Choroid plexus epithelial cell (primary cell): Measurements from ENCODE around the gene CMTM8.

Experiments
- DNase-seq: peaks from one replicate; pipeline ENCODE4 v3.0.0-alpha.2; 2010; ENCODE audit warnings: low read depth
- H3K4me3 ChIP-seq: 2 replicates; pipeline ENCODE4 v1.5.1; 2011; ENCODE audit warnings: low read depth, mild to moderate bottlenecking, control low read depth, low read length, moderate library complexity
- TF ChIP-seq, protein P1 (sequence below): conservative IDR thresholded peaks from 2 replicates; pipeline ENCODE4 v1.5.1; 2011; ENCODE audit warnings: low read depth, mild to moderate bottlenecking, control low read depth, inconsistent platforms, low read length, moderate library complexity

CMTM8 gene

DNA sequence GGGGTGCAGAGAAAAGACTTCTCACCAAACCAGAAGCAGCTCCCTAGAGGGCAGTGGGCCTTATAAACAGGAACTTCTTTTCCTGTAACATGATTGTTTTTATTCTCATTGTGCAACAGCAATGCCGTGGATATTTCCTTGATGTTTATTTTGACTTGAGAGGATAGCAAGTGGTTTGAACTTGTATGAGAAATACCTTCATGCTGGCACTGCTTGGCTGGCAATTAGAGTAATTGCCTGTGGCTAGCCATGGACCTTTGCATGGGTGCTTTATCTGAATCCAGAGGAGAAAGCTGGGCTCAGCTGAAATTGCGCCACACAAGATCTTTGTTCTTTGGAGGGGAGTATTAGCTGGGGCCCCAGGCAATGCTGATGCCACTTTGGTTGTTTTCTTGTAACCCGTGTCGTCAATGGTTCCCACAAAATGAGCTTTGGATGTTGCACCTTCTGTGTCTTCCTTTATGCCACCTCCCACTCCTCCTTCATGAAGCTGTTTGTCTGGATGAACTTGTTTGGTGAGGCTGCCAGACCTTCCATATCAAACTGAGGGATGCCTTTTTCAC lies 37.9 kb downstream of the CMTM8 start:
- TF ChIP-seq, protein P1, sequence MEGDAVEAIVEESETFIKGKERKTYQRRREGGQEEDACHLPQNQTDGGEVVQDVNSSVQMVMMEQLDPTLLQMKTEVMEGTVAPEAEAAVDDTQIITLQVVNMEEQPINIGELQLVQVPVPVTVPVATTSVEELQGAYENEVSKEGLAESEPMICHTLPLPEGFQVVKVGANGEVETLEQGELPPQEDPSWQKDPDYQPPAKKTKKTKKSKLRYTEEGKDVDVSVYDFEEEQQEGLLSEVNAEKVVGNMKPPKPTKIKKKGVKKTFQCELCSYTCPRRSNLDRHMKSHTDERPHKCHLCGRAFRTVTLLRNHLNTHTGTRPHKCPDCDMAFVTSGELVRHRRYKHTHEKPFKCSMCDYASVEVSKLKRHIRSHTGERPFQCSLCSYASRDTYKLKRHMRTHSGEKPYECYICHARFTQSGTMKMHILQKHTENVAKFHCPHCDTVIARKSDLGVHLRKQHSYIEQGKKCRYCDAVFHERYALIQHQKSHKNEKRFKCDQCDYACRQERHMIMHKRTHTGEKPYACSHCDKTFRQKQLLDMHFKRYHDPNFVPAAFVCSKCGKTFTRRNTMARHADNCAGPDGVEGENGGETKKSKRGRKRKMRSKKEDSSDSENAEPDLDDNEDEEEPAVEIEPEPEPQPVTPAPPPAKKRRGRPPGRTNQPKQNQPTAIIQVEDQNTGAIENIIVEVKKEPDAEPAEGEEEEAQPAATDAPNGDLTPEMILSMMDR: peak; percentile 18
- DNase-seq: peak; percentile 80
- no peak overlapping the region for H3K4me3 ChIP-seq

DNA sequence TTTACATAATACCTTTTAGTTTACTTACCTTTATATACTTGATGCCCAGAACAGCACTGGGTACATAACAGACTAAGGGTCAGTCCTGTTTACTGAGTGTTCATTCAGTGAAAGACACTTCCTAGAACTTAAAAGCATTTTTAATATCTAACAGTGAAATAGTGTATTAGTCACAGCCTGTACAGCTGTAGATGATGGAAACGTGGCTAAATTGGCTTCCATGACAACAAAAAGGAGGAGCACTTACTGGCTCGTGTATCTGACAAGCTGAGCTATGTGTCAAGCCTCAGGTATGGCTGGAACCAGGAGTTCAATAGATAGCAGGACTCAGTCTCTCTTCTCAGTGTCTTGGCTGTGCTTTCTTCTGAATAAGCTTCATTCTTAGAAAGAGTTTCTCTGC lies 40.2 kb downstream of the CMTM8 start:
- DNase-seq: peak; percentile 77
- TF ChIP-seq, protein P1: no peak
- no peak overlapping the region for H3K4me3 ChIP-seq

DNA sequence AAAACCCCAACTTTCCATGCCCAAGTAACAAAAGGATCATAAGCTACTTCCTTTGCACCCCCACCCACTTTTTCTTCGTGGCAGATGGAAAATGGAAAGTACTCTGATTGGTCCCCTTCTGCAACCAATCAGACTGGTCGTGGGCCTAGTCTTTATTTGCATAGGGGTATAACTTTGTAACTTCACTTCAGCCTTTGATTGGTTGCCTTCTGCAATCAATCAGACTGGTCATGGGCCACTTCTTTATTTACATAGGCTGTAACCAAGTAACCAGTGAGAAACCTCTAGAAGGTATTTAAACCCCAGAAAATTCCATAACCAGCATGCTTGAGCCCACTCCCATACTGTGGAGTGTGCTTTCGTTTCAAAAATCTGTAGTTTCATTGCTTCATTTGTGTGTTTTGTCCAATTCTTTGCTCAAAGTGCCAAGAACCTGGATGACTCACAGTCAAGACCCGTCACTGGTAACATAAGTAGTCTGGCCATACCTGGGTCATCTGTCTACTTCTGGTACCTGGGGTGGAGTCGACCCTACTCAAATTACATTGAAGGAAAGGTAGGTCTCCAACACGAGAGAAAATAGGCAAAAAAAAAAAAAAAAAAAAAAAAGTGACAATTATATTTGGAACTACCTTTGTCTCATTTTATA lies 41.9 kb downstream of the CMTM8 start:
- TF ChIP-seq, protein P1: no peak
- no peak overlapping the region for H3K4me3 ChIP-seq
- DNase-seq: no peak

DNA sequence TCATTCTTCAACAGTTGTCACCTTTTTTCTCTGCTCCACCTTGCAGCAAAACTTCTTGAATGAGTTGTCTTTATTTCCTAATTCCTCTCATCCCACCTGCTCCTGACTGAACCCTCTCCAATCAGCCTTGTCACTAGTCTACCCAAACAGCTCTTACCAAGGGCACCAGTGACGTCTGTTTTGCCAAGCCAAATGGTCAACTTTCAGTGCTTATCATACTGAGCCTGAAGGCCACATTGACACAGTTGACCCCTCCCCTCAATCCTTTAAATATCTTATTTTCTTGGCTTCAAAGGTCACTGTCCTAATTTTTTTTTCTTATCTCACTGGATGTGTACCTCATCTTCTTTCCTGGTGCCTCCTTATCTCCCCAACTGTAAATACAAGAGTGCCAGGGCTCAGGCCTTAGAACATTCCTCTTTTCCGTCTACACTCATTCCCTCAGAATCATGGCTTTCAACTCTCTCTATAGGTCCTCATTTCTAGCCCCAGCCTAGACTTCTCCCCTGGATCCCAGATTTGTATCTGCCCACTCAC lies 43.2 kb downstream of the CMTM8 start:
- no peak for DNase-seq
- TF ChIP-seq, protein P1: no peak
- H3K4me3 ChIP-seq: no peak overlapping the region

DNA sequence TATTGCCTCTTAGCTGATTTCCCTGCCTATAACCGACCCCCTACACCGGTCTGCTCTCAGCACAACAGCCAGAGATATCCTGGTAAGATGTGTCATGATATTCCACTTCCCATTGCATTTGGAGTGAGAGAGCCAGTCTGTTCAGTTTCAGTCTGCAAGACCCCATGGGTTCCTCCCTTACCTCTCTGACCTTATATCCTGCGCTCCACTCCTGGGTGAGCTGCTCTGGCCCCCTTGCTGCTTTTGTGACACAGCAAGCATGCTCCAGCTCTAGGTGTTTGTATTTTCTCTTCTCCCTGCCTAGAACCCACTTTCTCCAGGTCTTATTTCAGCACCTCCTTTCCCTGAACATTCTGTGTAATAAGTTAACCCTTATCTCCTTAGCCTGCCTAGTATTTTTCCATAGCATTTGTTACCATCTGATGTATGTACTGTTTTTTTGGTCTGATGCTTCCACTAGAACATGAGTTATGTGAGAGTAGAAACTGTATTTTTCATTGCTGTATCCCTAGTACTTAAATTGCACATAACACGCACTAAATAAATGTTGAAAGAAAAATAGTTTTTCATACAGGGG lies 44.2 kb downstream of the CMTM8 start:
- TF ChIP-seq, protein P1: no peak
- no peak for DNase-seq

DNA sequence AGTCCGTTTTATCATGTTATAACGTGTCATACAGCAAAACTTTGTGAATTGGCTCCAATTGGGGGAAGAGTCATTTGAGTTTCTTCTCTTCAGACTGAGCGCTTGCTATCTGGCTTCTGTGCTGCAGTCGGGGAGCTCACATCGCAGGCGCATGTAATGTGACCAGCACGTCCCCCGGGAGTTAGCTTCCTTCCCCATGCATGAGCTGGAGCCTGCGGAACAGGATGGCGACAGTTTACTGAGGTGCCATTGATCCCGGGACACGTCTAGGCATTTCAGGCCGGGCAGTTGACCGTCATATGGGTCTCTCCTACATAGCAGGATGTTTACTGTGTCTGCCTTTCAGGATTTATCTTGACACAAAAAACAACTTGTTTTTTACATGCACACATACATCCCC lies 44.8 kb downstream of the CMTM8 start:
- DNase-seq: no peak
- TF ChIP-seq, protein P1: no peak
- no peak overlapping the region for H3K4me3 ChIP-seq

More for the DNA sequence above, 44.2 kb downstream of the CMTM8 start:
- no peak overlapping the region for H3K4me3 ChIP-seq
